Measurements from ENCODE around the gene TNRC18.
"Not testable (repeated sequence)": the region's sequence is repeated elsewhere in the genome, so short reads cannot be mapped to it uniquely, and the experiment has no call there.

The TNRC18 gene

DNA sequence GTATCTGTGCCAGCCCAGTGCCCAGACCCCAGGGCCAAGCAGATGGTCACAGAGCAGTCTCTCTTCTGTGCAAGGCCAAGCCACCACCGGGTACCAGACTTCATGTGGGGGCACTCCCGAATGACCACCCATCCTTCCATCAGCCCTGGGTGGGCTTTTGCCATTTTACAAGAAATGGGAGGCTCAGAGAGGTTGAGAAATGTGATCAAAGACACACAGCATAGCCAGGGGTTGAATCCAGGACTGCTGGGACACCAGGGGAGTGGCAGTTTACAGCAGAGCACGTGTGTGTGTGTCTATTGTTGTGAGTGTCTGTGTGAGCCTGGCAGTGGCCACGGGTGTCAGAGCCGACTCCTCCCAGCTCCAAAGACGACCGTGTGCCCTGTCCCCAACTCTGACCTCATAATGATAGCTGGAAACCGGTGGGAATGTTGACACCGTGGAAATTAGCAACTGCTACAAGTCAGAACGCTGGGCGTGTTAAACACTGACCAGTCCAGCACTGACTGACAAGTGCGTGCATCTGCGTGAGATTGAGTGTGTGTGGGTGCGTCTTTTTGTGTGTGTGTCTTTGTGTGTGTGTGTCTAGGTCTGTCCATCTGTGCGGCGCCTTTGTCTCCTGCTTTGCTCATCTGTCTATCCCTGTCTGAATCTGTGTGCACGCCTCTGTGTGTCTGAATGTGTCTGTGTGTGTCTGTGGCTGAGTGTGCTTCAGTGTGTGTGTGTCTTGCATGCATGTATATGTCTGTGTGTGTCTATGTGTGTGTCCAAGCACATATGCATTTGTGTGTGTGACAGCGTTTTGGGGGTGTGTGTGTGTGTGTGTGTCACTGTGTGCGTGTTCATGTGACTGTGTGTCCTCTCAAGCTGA is 158.1 kb downstream of the TNRC18 start:
- DNase-seq: no peak

DNA sequence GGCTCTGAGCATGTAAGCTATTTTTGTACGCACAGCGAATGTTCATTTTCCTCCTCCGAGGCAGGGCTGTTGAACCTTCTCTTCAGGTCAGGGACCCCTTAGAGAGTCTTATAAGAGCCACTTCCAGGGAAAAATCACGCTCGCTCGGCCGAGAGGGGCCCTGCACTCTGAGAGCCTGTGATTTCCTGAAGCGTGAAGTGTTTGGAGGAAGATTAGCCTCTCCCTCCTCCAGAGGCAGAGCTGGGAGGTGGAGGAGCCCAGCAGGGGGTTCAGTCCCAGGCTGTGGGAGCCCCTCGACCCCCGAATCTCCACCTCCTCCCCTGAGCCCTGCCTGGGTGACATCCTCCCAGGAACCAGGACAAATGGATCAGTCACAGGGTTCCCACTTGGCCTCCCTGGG is 160.6 kb downstream of the TNRC18 start:
- not testable (repeated sequence) for DNase-seq

DNA sequence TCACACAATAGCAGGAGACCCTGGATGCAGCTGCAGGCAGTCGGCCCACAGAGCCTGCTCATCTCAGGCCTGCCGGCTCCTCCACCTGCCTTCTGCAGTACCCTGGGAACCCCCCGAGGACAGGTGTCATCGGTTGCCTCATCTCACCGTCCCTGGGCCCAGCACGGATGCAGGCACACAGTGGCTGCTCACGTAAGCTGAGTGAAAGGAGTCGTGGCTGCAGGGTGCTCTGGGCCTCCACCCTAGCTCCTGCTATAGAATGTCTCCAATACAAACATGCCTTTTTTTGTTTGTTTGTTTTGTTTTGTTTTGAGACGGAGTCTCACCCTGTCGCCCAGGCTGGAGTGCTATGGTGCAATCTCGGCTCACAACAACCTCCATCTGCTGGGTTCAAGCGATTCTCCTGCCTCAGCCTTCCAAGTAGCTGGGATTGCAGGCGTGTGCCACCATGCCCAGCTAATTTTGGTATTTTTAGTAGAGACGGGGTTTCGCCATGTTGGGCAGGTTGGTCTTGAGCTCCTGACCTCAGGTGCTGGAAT is 163.0 kb downstream of the TNRC18 start:
- DNase-seq: not testable (repeated sequence)

All from central memory CD4-positive, alpha-beta T cell (primary cell).